ENCODE measurements around the gene BZW2. TPM values are rescaled to one million over a fixed set of nuclear protein-coding genes. Genes with fewer than 3 reads are reported as not detected.
"Not testable (repeated sequence)": the region's sequence is repeated elsewhere in the genome, so short reads cannot be mapped to it uniquely, and the experiment has no call there.

BZW2 gene
- total RNA-seq, 1 experiment from 2014 or later = 85.4 TPM

DNA sequence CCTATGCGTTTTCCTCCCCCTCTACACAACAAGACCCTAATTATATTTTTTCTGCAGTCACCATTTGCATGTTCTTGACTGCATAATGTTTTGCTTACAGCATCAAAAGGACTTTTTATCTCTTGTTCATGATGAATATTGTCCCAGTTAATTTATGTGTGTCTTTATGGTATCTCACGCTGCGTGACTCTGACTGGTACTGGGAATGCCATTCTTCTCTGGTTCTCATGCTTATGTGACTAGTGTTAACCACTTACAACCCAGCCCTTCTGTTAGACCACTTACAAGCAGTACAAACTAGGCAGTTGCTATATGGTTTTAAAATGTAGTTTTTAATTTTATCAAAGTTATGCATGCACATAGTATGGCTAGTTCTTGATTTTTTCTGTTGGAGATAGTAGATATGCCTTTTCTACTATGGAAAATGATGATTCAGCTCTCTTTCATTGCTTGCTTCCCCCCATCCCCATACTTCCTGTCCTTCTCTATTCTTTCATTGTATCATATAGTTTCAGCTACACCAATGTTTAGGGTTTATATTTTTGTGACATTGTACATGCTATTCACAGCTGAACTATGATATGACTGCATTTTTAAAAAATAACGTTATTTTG is 24.9 kb downstream of the BZW2 start:
- H3K27ac Mint-ChIP-seq (ENCODE audit: low read depth, unreplicated experiment) = peak overlapping the region; percentile 69
- peaks cover 30% of the 10 kb centered on the region for H3K4me1 Mint-ChIP-seq (ENCODE audit: insufficient read depth, unreplicated experiment)
- H3K9me3 Mint-ChIP-seq (ENCODE audit: unreplicated experiment) = no peaks in the 10 kb centered on the region
- no peak overlapping the region for H3K4me3 Mint-ChIP-seq (ENCODE audit: unreplicated experiment)
- intact Hi-C loops (cut with micrococcal nuclease) = no loop called here
- H3K27me3 Mint-ChIP-seq (ENCODE audit: insufficient read depth, unreplicated experiment) = no peaks in the 10 kb centered on the region
- peaks cover 47% of the 10 kb centered on the region for H3K36me3 Mint-ChIP-seq (ENCODE audit: insufficient read depth, unreplicated experiment)
- ChIA-PET POLR2A (interaction anchor here (1.4 kb wide), 1 partner anchor 25 kb away, joined by 7 read pairs; the partner anchor contains the start of genes ANKMY2 and BZW2), CTCF (no interaction called here)
- no peak for DNase-seq (ENCODE audit: unreplicated experiment)
- TF ChIP-seq, protein P1, sequence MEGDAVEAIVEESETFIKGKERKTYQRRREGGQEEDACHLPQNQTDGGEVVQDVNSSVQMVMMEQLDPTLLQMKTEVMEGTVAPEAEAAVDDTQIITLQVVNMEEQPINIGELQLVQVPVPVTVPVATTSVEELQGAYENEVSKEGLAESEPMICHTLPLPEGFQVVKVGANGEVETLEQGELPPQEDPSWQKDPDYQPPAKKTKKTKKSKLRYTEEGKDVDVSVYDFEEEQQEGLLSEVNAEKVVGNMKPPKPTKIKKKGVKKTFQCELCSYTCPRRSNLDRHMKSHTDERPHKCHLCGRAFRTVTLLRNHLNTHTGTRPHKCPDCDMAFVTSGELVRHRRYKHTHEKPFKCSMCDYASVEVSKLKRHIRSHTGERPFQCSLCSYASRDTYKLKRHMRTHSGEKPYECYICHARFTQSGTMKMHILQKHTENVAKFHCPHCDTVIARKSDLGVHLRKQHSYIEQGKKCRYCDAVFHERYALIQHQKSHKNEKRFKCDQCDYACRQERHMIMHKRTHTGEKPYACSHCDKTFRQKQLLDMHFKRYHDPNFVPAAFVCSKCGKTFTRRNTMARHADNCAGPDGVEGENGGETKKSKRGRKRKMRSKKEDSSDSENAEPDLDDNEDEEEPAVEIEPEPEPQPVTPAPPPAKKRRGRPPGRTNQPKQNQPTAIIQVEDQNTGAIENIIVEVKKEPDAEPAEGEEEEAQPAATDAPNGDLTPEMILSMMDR (IDR thresholded peaks at IDR 0.05; ENCODE audit: unreplicated experiment) = no peak
- no TSS peak for BruUV-seq (replicated peaks)

DNA sequence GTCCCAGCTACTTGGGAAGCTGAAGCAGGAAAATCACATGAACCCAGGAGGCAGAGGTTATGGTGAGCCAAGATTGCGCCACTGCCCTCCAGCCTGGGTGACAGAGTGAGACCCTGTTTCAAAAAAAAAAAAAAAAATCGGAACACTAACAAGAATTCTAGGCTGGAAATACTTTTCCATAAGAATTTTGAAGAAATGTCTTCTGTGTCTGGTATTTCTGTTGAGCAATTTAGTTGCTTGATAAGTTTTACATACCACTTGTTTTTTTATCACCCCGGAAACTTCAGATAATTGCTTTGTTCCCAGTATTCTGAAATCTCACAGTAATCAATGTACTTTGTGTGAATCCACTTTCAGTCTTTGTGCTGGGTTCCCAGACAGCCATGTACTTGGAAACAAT is 25.8 kb downstream of the BZW2 start:
- Mint-ChIP-seq H3K9me3 (ENCODE audit: unreplicated experiment) (no peaks in the 10 kb centered on the region), H3K4me3 (ENCODE audit: unreplicated experiment) (no peak overlapping the region), H3K27me3 (ENCODE audit: insufficient read depth, unreplicated experiment) (no peaks in the 10 kb centered on the region), H3K27ac (ENCODE audit: low read depth, unreplicated experiment) (peak overlapping the region; percentile 69), H3K4me1 (ENCODE audit: insufficient read depth, unreplicated experiment) (peaks cover 30% of the 10 kb centered on the region), H3K36me3 (ENCODE audit: insufficient read depth, unreplicated experiment) (peaks cover 53% of the 10 kb centered on the region)
- TF ChIP-seq, protein P1 (IDR thresholded peaks at IDR 0.05; ENCODE audit: unreplicated experiment) = no peak
- POLR2A ChIA-PET = interaction anchor here (1.4 kb wide), 1 partner anchor 26 kb away, joined by 7 read pairs; the partner anchor contains the start of genes ANKMY2 and BZW2
- no peak for DNase-seq (ENCODE audit: unreplicated experiment)
- CTCF ChIA-PET = interaction anchor here (0.7 kb wide), 1 partner anchor 238 kb away, joined by 3 read pairs; no protein-coding TSS in a partner anchor
- BruUV-seq (replicated peaks) = no TSS peak
- intact Hi-C loops (cut with micrococcal nuclease) = no loop called here

GRCh38 chr7:16675277-16675676 is 29.3 kb downstream of the BZW2 start:
- peaks cover 4% of the 10 kb centered on the region for H3K4me1 Mint-ChIP-seq (ENCODE audit: insufficient read depth, unreplicated experiment)
- H3K27ac Mint-ChIP-seq (ENCODE audit: low read depth, unreplicated experiment) = no peak overlapping the region
- no TSS peak for BruUV-seq (replicated peaks)
- TF ChIP-seq, protein P1 (IDR thresholded peaks at IDR 0.05; ENCODE audit: unreplicated experiment) = no peak
- H3K36me3 Mint-ChIP-seq (ENCODE audit: insufficient read depth, unreplicated experiment) = peaks cover 70% of the 10 kb centered on the region
- POLR2A ChIA-PET = interaction anchor here (0.6 to 1.2 kb wide), 3 partner anchors 14 to 595 kb away, joined by 3 to 5 read pairs (median 4); no protein-coding TSS in a partner anchor
- no peaks in the 10 kb centered on the region for H3K27me3 Mint-ChIP-seq (ENCODE audit: insufficient read depth, unreplicated experiment)
- CTCF ChIA-PET = interaction anchor here (0.7 to 1.1 kb wide), 2 partner anchors 90 to 242 kb away, joined by 3 read pairs; no protein-coding TSS in a partner anchor
- no peak overlapping the region for H3K4me3 Mint-ChIP-seq (ENCODE audit: unreplicated experiment)
- H3K9me3 Mint-ChIP-seq (ENCODE audit: unreplicated experiment) = no peaks in the 10 kb centered on the region
- no peak for DNase-seq (ENCODE audit: unreplicated experiment)
- intact Hi-C loops (cut with micrococcal nuclease) = no loop called here

DNA sequence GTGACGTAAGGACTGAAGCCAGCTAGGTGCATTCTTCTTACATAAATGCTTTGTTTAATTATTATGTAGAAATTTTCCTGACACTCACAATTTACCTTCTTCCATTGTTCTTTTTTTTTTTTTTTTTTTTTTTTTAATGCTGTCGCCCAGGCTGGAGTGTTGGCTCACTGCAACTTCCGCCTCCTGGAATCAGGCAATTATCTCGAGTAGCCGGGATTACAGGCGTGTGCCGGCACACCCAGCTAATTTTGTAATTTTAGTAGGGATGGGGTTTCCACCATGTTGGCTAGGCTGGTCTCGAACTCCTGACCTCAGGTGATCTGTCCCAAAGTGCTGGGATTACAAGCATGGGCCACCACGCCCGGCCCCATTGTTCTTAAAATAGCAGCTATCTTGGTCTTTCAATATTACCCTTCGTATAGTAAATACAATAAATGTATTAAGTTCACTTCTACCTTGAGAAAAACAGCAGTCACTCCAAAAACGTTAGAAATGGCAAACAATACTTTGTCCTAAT is 32.1 kb downstream of the BZW2 start:
- CTCF ChIA-PET = interaction anchor here (0.6 to 1.3 kb wide), 3 partner anchors 16 to 122 kb away, joined by 3 to 9 read pairs (median 3); no protein-coding TSS in a partner anchor

GRCh38 chr7:16678645-16679566 is 32.9 kb downstream of the BZW2 start:
- ChIA-PET POLR2A (interaction anchor here (1.3 kb wide), 1 partner anchor 12 kb away, joined by 3 read pairs; no protein-coding TSS in a partner anchor), CTCF (interaction anchor here (0.8 to 1.0 kb wide), 2 partner anchors 13 to 17 kb away, joined by 3 to 4 read pairs; no protein-coding TSS in a partner anchor)
- H3K4me3 Mint-ChIP-seq (ENCODE audit: unreplicated experiment); H3K27me3 Mint-ChIP-seq (ENCODE audit: insufficient read depth, unreplicated experiment); BruUV-seq (replicated peaks); DNase-seq (ENCODE audit: unreplicated experiment); intact Hi-C loops (cut with micrococcal nuclease); H3K9me3 Mint-ChIP-seq (ENCODE audit: unreplicated experiment); H3K4me1 Mint-ChIP-seq (ENCODE audit: insufficient read depth, unreplicated experiment): not testable (repeated sequence)
- Mint-ChIP-seq H3K27ac (ENCODE audit: low read depth, unreplicated experiment) (peak overlapping the region; percentile 61), H3K36me3 (ENCODE audit: insufficient read depth, unreplicated experiment) (peaks cover 81% of the 10 kb centered on the region)

More for the DNA sequence above, 32.1 kb downstream of the BZW2 start:
- TF ChIP-seq, protein P1 (IDR thresholded peaks at IDR 0.05; ENCODE audit: unreplicated experiment) = no peak
- no TSS peak for BruUV-seq (replicated peaks)
- no peak overlapping the region for H3K27ac Mint-ChIP-seq (ENCODE audit: low read depth, unreplicated experiment)
- no peak overlapping the region for H3K4me3 Mint-ChIP-seq (ENCODE audit: unreplicated experiment)
- DNase-seq (ENCODE audit: unreplicated experiment) = no peak
- POLR2A ChIA-PET = interaction anchor here (0.9 kb wide), 1 partner anchor 33 kb away, joined by 4 read pairs; the partner anchor contains the start of gene ANKMY2
- no peaks in the 10 kb centered on the region for H3K27me3 Mint-ChIP-seq (ENCODE audit: insufficient read depth, unreplicated experiment)
- H3K36me3 Mint-ChIP-seq (ENCODE audit: insufficient read depth, unreplicated experiment) = peaks cover 77% of the 10 kb centered on the region
- H3K4me1 Mint-ChIP-seq (ENCODE audit: insufficient read depth, unreplicated experiment) = no peaks in the 10 kb centered on the region
- no peaks in the 10 kb centered on the region for H3K9me3 Mint-ChIP-seq (ENCODE audit: unreplicated experiment)
- intact Hi-C loops (cut with micrococcal nuclease) = no loop called here
